ENCODE measurements around the gene KAT2B.

- no peak for TF ChIP-seq CTCF (IDR thresholded peaks at IDR 0.05)
- no peak for TF ChIP-seq EZH2 (IDR thresholded peaks at IDR 0.05; ENCODE audit: borderline replicate concordance, insufficient read depth, low read depth, low read length, poor library complexity, severe bottlenecking)
These were observed 426 bp downstream of the KAT2B start for GRCh38 chr3:20040548-20041196.

All from B cell (primary cell).